Measurements from ENCODE around the gene RTEL1.
A peak's percentile ranks its signal among the peaks of the same experiment; 100 is the strongest.

The RTEL1 gene

GRCh38 chr20:63657937-63658748, at the start of gene RTEL1:
Gene RTEL1, plus strand, starts transcription at chr20:63658312. Its CDS starts 1,091 bp downstream, at chr20:63659403.
- Histone ChIP-seq H3K4me3 (ENCODE audit: low read length) (peak within 1 kb of the TSS; percentile 90), H2AFZ (ENCODE audit: low read depth, low read length) (peak within 1 kb of the TSS; percentile 93), H3K9me3 (ENCODE audit: insufficient read depth, low read length) (no peaks in the 10 kb centered on the region), H3K36me3 (replicated peaks; ENCODE audit: low read depth, low read length) (peaks cover 4% of the 10 kb centered on the region), H3K27ac (ENCODE audit: low read length) (peak within 1 kb of the TSS; percentile 55), H3K27me3 (ENCODE audit: low read depth, low read length) (no peaks in the 10 kb centered on the region), H3K4me2 (ENCODE audit: low read length) (peak within 1 kb of the TSS; percentile 89), H3K4me1 (ENCODE audit: low read length) (peaks cover 12% of the 10 kb centered on the region), H4K20me1 (ENCODE audit: insufficient read depth, low read length) (no peaks in the 10 kb centered on the region), H3K9ac (ENCODE audit: low read length) (peak within 1 kb of the TSS; percentile 74), H3K79me2 (ENCODE audit: low read length) (peaks cover 11% of the 10 kb centered on the region)
- TF ChIP-seq CTCF (IDR thresholded peaks at IDR 0.05; ENCODE audit: low read depth, low read length) (no peak), EZH2phosphoT487 (IDR thresholded peaks at IDR 0.05; ENCODE audit: low read depth) (no peak)

- peaks cover 10% of the 10 kb centered on the region for H3K36me3 ChIP-seq (replicated peaks; ENCODE audit: low read depth, low read length)
- no peak overlapping the region for H3K4me3 ChIP-seq (ENCODE audit: low read length)
- H3K9ac ChIP-seq (ENCODE audit: low read length), result no peak overlapping the region
- no peaks in the 10 kb centered on the region for H3K27me3 ChIP-seq (ENCODE audit: low read depth, low read length)
- peaks cover 18% of the 10 kb centered on the region; the same call in 1 of the 2 replicates for H3K79me2 ChIP-seq (ENCODE audit: low read length)
- no peak for TF ChIP-seq CTCF (IDR thresholded peaks at IDR 0.05; ENCODE audit: low read depth, low read length)
- no peak for TF ChIP-seq EZH2phosphoT487 (IDR thresholded peaks at IDR 0.05; ENCODE audit: low read depth)
- H2AFZ ChIP-seq (ENCODE audit: low read depth, low read length), result no peak overlapping the region
- no peak overlapping the region for H3K27ac ChIP-seq (ENCODE audit: low read length)
- no peaks in the 10 kb centered on the region for H3K4me1 ChIP-seq (ENCODE audit: low read length)
- H3K4me2 ChIP-seq (ENCODE audit: low read length), result no peak overlapping the region
- H4K20me1 ChIP-seq (ENCODE audit: insufficient read depth, low read length), result no peaks in the 10 kb centered on the region
- no peaks in the 10 kb centered on the region for H3K9me3 ChIP-seq (ENCODE audit: insufficient read depth, low read length)
Observed at GRCh38 chr20:63610581-63611435, 47.3 kb upstream of the RTEL1 start.

- no peak overlapping the region for H3K4me3 ChIP-seq (ENCODE audit: low read length)
- H3K27ac ChIP-seq (ENCODE audit: low read length), result no peak overlapping the region
- no peaks in the 10 kb centered on the region for H3K27me3 ChIP-seq (ENCODE audit: low read depth, low read length)
- H3K79me2 ChIP-seq (ENCODE audit: low read length), result peaks cover 17% of the 10 kb centered on the region; the same call in 1 of the 2 replicates
- TF ChIP-seq CTCF (IDR thresholded peaks at IDR 0.05; ENCODE audit: low read depth, low read length), result no peak
- no peak for TF ChIP-seq EZH2phosphoT487 (IDR thresholded peaks at IDR 0.05; ENCODE audit: low read depth)
- H4K20me1 ChIP-seq (ENCODE audit: insufficient read depth, low read length), result no peaks in the 10 kb centered on the region
- H3K9me3 ChIP-seq (ENCODE audit: insufficient read depth, low read length), result no peaks in the 10 kb centered on the region
- H3K4me2 ChIP-seq (ENCODE audit: low read length), result no peak overlapping the region
- peaks cover 11% of the 10 kb centered on the region for H3K36me3 ChIP-seq (replicated peaks; ENCODE audit: low read depth, low read length)
- H3K4me1 ChIP-seq (ENCODE audit: low read length), result no peaks in the 10 kb centered on the region
- H3K9ac ChIP-seq (ENCODE audit: low read length), result no peak overlapping the region
- H2AFZ ChIP-seq (ENCODE audit: low read depth, low read length), result no peak overlapping the region
Observed at GRCh38 chr20:63611646-63612045, 46.5 kb upstream of the RTEL1 start.
